Activated CD4-positive, alpha-beta memory T cell treated with anti-CD3 and anti-CD28 coated beads, Interleukin-2, amount 10 ng/mL, durations not matched to agents 7 days and 5 days (primary cell): ENCODE data around the gene SPOCK1. TPM values are rescaled to one million over a fixed set of nuclear protein-coding genes. Genes with fewer than 3 reads are reported as not detected.

Source experiments
- CTCF ChIA-PET: fragments of 350-600 bp; sonication (Branson Sonifier 250); formaldehyde crosslinking; loops from one replicate; lab custom pipeline; 2021; ENCODE audit warnings: antibody characterized with exemption, inconsistent platforms; lab: Charles Lee
- POLR2A ChIA-PET: fragments of 350-600 bp; sonication (Branson Sonifier 250); formaldehyde crosslinking; loops from one replicate; lab custom pipeline; 2021; ENCODE audit warnings: antibody characterized with exemption; lab: Charles Lee
- DNase-seq: peaks from one replicate; pipeline ENCODE4 v3.0.0-alpha.2; 2020
- H3K27ac Mint-ChIP-seq: one replicate; pipeline ENCODE4 v1.8.0; 2021; ENCODE audit warnings: mild to moderate bottlenecking, mixed read lengths
- H3K27me3 Mint-ChIP-seq: one replicate; pipeline ENCODE4 v1.8.0; 2021; ENCODE audit warnings: mixed read lengths
- H3K36me3 Mint-ChIP-seq: one replicate; pipeline ENCODE4 v1.8.0; 2021; ENCODE audit warnings: low read depth, mixed read lengths
- H3K4me1 Mint-ChIP-seq: one replicate; pipeline ENCODE4 v1.8.0; 2021; ENCODE audit warnings: mixed read lengths
- H3K4me3 Mint-ChIP-seq: one replicate; pipeline ENCODE4 v1.8.0; 2021; ENCODE audit warnings: mild to moderate bottlenecking, mixed read lengths
- H3K9me3 Mint-ChIP-seq: one replicate; pipeline ENCODE4 v1.8.0; 2021; ENCODE audit warnings: mixed read lengths
- total RNA-seq, 2 experiments: library from RNA; stranded (reverse); gene quantifications; one replicate each; pipeline ENCODE4 v1.2.3, GENCODE V29; 2021

Gene SPOCK1
- total RNA-seq, 2 experiments from 2014 or later, result 0.73 to 0.86 TPM

DNA sequence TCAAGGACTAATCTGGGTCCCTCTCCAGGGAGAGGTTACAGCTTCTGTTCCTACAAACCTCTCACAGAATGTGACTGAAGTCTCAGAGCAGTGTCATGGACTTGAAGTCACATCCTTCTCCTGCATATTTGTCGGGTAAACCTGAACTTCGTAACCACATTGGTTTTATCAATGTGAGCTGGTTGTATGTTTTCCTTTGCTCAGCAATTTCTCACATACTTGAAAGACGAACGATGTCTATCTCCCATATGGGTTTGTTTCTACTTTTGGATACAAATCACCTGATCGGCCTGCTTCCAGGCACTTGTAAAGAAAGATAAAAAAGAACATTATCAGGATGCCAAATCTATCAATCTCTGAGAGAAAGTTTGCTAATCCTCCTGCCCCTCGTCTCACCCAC is 411.0 kb downstream of the SPOCK1 start:
- Mint-ChIP-seq H3K4me1 (no peaks in the 10 kb centered on the region), H3K36me3 (no peaks in the 10 kb centered on the region), H3K9me3 (no peaks in the 10 kb centered on the region), H3K27me3 (no peaks in the 10 kb centered on the region), H3K27ac (no peak overlapping the region), H3K4me3 (no peak overlapping the region)
- POLR2A ChIA-PET, result no interaction called here
- DNase-seq, result no peak
- CTCF ChIA-PET, result no interaction called here

DNA sequence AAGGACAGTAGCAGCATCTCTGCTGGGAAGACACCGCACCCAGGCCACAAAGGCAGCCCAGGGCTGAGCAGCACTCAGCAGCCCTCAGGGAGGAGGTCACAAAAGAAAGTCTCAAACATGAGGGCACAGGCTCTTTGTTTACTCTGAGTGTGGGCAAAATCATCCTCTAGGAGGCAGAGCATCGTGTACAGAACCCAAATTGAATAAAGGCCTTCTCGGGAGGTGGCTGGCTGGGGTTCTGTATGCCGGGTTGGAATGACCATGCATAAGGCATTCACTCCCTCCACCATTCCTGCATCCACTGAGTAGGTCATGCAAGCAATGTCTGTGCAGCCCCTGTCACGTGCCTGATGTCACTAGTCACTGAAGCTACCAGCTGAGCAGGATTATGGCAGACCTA is 412.8 kb downstream of the SPOCK1 start:
- Mint-ChIP-seq H3K36me3 (no peaks in the 10 kb centered on the region), H3K27me3 (no peaks in the 10 kb centered on the region), H3K27ac (no peak overlapping the region), H3K4me3 (no peak overlapping the region), H3K4me1 (no peaks in the 10 kb centered on the region), H3K9me3 (no peaks in the 10 kb centered on the region)
- ChIA-PET CTCF (no interaction called here), POLR2A (no interaction called here)
- DNase-seq, result no peak

- no peak for DNase-seq
- POLR2A ChIA-PET, result no interaction called here
- no peaks in the 10 kb centered on the region for H3K27me3 Mint-ChIP-seq
- H3K36me3 Mint-ChIP-seq, result no peaks in the 10 kb centered on the region
- no peaks in the 10 kb centered on the region for H3K9me3 Mint-ChIP-seq
- CTCF ChIA-PET, result no interaction called here
- no peak overlapping the region for H3K4me3 Mint-ChIP-seq
- H3K27ac Mint-ChIP-seq, result no peak overlapping the region
- H3K4me1 Mint-ChIP-seq, result no peaks in the 10 kb centered on the region
Observed at GRCh38 chr5:137085206-137085605, 413.9 kb downstream of the SPOCK1 start.

- ChIA-PET POLR2A (no interaction called here), CTCF (interaction anchor here (1.1 kb wide), 1 partner anchor 9 kb away, joined by 4 read pairs; no protein-coding TSS in a partner anchor)
- H3K4me1 Mint-ChIP-seq, result no peaks in the 10 kb centered on the region
- no peaks in the 10 kb centered on the region for H3K9me3 Mint-ChIP-seq
- H3K27ac Mint-ChIP-seq, result no peak overlapping the region
- no peak for DNase-seq
- no peaks in the 10 kb centered on the region for H3K27me3 Mint-ChIP-seq
- no peaks in the 10 kb centered on the region for H3K36me3 Mint-ChIP-seq
- no peak overlapping the region for H3K4me3 Mint-ChIP-seq
Observed at GRCh38 chr5:137084016-137084415, 415.1 kb downstream of the SPOCK1 start.

- H3K4me1 Mint-ChIP-seq, result no peaks in the 10 kb centered on the region
- DNase-seq, result no peak
- CTCF ChIA-PET, result interaction anchor here (1.1 kb wide), 1 partner anchor 8 kb away, joined by 4 read pairs; no protein-coding TSS in a partner anchor
- no peaks in the 10 kb centered on the region for H3K9me3 Mint-ChIP-seq
- no peaks in the 10 kb centered on the region for H3K36me3 Mint-ChIP-seq
- POLR2A ChIA-PET, result no interaction called here
- no peak overlapping the region for H3K4me3 Mint-ChIP-seq
- H3K27me3 Mint-ChIP-seq, result no peaks in the 10 kb centered on the region
- H3K27ac Mint-ChIP-seq, result no peak overlapping the region
Observed at GRCh38 chr5:137082951-137083350, 416.2 kb downstream of the SPOCK1 start.

DNA sequence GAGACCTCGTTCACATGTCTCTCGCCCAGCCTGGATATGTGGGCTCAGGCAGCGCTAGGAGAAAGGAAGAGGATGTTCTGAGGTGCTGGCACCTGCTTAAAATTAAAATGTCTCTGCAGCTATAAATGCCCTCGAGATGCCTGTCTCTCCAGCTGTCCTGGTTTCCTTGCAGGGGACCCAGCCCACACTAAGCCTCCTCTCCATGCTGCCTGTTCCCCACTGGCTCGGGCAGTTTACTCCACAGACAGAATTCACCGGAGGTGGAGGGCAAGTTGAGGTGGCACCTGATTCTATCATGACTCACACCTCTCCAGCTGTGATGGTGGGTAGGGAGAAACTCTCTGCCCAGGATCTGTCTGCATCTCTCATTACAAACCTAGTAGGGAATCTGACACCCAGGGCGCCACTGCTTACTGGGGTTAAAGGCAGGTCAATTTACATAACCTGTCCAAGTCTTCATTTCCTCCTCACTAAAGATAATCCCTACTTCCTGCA is 420.9 kb downstream of the SPOCK1 start:
- POLR2A ChIA-PET, result no interaction called here
- no peak overlapping the region for H3K4me3 Mint-ChIP-seq
- CTCF ChIA-PET, result no interaction called here
- no peaks in the 10 kb centered on the region for H3K9me3 Mint-ChIP-seq
- DNase-seq, result no peak
- peaks cover under 1% of the 10 kb centered on the region for H3K27me3 Mint-ChIP-seq
- no peaks in the 10 kb centered on the region for H3K36me3 Mint-ChIP-seq
- H3K4me1 Mint-ChIP-seq, result no peaks in the 10 kb centered on the region
- H3K27ac Mint-ChIP-seq, result no peak overlapping the region

GRCh38 chr5:137075163-137075970 is 423.8 kb downstream of the SPOCK1 start:
- POLR2A ChIA-PET, result no interaction called here
- H3K4me3 Mint-ChIP-seq, result no peak overlapping the region
- H3K4me1 Mint-ChIP-seq, result no peaks in the 10 kb centered on the region
- CTCF ChIA-PET, result interaction anchor here (1.1 to 1.2 kb wide), 3 partner anchors 8 to 38 kb away, joined by 3 to 4 read pairs (median 3); no protein-coding TSS in a partner anchor
- no peak overlapping the region for H3K27ac Mint-ChIP-seq
- DNase-seq, result peak; percentile 22
- peaks cover 3% of the 10 kb centered on the region for H3K27me3 Mint-ChIP-seq
- no peaks in the 10 kb centered on the region for H3K9me3 Mint-ChIP-seq
- no peaks in the 10 kb centered on the region for H3K36me3 Mint-ChIP-seq

GRCh38 chr5:137073189-137073588 is 425.9 kb downstream of the SPOCK1 start:
- Mint-ChIP-seq H3K9me3 (no peaks in the 10 kb centered on the region), H3K27me3 (peaks cover 3% of the 10 kb centered on the region), H3K27ac (no peak overlapping the region), H3K36me3 (no peaks in the 10 kb centered on the region), H3K4me3 (no peak overlapping the region), H3K4me1 (no peaks in the 10 kb centered on the region)
- ChIA-PET CTCF (no interaction called here), POLR2A (no interaction called here)
- DNase-seq, result no peak

GRCh38 chr5:137072361-137073115 is 426.6 kb downstream of the SPOCK1 start:
- ChIA-PET CTCF (no interaction called here), POLR2A (no interaction called here)
- H3K9me3 Mint-ChIP-seq, result no peaks in the 10 kb centered on the region
- no peaks in the 10 kb centered on the region for H3K4me1 Mint-ChIP-seq
- no peak for DNase-seq
- H3K36me3 Mint-ChIP-seq, result no peaks in the 10 kb centered on the region
- no peak overlapping the region for H3K27ac Mint-ChIP-seq
- no peak overlapping the region for H3K4me3 Mint-ChIP-seq
- H3K27me3 Mint-ChIP-seq, result peaks cover 3% of the 10 kb centered on the region

DNA sequence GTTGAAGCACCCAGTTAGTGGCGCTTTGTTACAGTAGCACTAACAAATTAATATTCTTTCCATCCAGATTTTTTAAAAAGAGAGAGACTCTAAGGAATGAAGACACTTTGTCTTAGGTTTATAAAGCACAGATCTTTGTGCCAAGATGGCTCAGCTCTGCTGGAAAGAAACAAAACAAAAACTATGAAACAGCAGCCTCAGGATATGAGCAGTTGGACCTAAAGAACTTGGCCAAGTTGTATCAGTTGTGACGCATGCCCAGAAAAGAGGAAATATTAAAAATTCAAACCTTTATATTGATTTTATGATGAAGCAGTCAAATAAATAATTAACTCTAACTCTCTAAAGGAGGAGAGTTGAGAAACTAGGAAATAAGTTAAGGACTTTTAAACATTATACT is 427.2 kb downstream of the SPOCK1 start:
- CTCF ChIA-PET, result no interaction called here
- Mint-ChIP-seq H3K36me3 (no peaks in the 10 kb centered on the region), H3K4me1 (no peaks in the 10 kb centered on the region), H3K4me3 (no peak overlapping the region), H3K27ac (no peak overlapping the region), H3K9me3 (no peaks in the 10 kb centered on the region), H3K27me3 (peaks cover 3% of the 10 kb centered on the region)
- DNase-seq, result no peak
- POLR2A ChIA-PET, result no interaction called here

- ChIA-PET CTCF (no interaction called here), POLR2A (no interaction called here)
- Mint-ChIP-seq H3K4me1 (no peaks in the 10 kb centered on the region), H3K27ac (no peak overlapping the region), H3K9me3 (no peaks in the 10 kb centered on the region), H3K4me3 (no peak overlapping the region), H3K36me3 (no peaks in the 10 kb centered on the region), H3K27me3 (peaks cover 3% of the 10 kb centered on the region)
- no peak for DNase-seq
Observed at GRCh38 chr5:137071526-137071925, 427.6 kb downstream of the SPOCK1 start.

- H3K4me1 Mint-ChIP-seq, result no peaks in the 10 kb centered on the region
- no peak overlapping the region for H3K27ac Mint-ChIP-seq
- POLR2A ChIA-PET, result no interaction called here
- H3K9me3 Mint-ChIP-seq, result no peaks in the 10 kb centered on the region
- DNase-seq, result no peak
- H3K36me3 Mint-ChIP-seq, result no peaks in the 10 kb centered on the region
- H3K4me3 Mint-ChIP-seq, result no peak overlapping the region
- CTCF ChIA-PET, result no interaction called here
- H3K27me3 Mint-ChIP-seq, result peaks cover 3% of the 10 kb centered on the region
Observed at GRCh38 chr5:137070521-137070920, 428.6 kb downstream of the SPOCK1 start.

DNA sequence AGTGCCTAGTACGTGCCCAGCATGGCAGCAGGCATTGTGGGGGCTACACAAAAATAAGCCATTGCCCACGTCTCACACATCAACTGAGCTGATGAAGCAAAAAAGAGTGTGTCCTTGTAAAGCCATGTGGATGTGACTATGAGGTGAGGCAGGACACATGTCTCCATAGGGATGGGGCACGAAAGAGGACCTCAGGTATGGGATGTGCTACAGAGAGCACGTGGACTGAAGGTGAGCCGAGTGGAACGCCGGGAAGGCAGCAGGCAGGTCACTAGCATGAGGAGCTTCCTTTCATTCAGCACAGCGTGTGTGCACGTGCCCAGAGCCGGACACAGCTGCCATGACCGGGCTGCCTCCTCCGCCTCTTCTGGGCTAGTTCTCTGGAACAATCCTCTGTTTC is 429.8 kb downstream of the SPOCK1 start:
- ChIA-PET CTCF (no interaction called here), POLR2A (no interaction called here)
- Mint-ChIP-seq H3K27me3 (peaks cover 3% of the 10 kb centered on the region), H3K4me3 (no peak overlapping the region), H3K9me3 (no peaks in the 10 kb centered on the region), H3K27ac (no peak overlapping the region), H3K36me3 (no peaks in the 10 kb centered on the region), H3K4me1 (no peaks in the 10 kb centered on the region)
- no peak for DNase-seq
